ENCODE measurements around the gene DCHS2. TPM values are rescaled to one million over a fixed set of nuclear protein-coding genes. Genes with fewer than 3 reads are reported as not detected.

DCHS2 gene
- total RNA-seq, 2 donors from 2014 or later = 1.2 to 1.5 TPM

DNA sequence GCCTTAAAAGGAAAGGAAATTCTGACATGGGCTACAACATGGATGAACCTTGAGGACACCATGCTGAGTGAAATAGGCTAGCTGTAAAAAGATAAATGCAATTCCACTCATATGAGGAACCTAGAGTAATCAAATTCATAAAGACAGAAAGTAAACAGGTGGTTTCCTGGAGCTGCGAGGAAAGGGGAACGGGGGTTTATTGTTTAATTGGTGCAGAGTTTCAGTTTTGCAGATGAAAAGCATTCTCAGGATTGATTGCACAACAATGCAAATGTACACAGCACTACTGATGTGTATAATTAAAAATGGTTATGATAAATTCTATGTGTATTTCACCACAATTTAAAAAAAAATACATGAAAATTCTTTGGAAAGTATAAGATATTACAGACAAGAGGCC, 34.6 kb upstream of the DCHS2 start:
- no peak overlapping the region for H3K27ac ChIP-seq
- intact Hi-C loops (cut with DNase I) = no loop called here
- H3K4me3 ChIP-seq = no peak overlapping the region
- no peak for DNase-seq
- no peaks in the 10 kb centered on the region for H3K36me3 ChIP-seq
- no peak overlapping the region for H3K9ac ChIP-seq (ENCODE audit: low read depth in 2 of 2, low read length in 2 of 2)
- H3K27me3 ChIP-seq = no peaks in the 10 kb centered on the region
- TF ChIP-seq, protein P1, sequence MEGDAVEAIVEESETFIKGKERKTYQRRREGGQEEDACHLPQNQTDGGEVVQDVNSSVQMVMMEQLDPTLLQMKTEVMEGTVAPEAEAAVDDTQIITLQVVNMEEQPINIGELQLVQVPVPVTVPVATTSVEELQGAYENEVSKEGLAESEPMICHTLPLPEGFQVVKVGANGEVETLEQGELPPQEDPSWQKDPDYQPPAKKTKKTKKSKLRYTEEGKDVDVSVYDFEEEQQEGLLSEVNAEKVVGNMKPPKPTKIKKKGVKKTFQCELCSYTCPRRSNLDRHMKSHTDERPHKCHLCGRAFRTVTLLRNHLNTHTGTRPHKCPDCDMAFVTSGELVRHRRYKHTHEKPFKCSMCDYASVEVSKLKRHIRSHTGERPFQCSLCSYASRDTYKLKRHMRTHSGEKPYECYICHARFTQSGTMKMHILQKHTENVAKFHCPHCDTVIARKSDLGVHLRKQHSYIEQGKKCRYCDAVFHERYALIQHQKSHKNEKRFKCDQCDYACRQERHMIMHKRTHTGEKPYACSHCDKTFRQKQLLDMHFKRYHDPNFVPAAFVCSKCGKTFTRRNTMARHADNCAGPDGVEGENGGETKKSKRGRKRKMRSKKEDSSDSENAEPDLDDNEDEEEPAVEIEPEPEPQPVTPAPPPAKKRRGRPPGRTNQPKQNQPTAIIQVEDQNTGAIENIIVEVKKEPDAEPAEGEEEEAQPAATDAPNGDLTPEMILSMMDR (IDR thresholded peaks at IDR 0.05) = no peak
- no peaks in the 10 kb centered on the region for H3K9me3 ChIP-seq
- H3K4me1 ChIP-seq = no peaks in the 10 kb centered on the region

DNA sequence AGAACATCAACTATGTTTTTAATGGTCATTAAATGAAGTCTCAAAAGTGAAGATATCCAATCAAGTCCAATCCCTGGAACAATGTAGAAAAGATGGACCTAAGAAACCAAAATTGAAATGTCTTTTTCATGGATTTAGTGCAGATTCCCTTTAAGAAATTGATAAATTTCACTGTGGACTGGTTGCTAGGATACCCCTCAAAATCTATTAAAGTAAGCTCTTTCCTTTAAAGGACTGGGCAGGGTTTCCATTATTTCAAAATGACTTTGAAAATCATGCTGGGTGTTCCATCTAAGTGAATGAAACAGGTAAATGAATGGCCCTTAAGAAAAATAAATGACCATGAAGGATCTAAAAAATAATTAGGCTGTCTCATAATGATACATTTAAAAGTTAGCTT, 30.0 kb upstream of the DCHS2 start:
- Histone ChIP-seq H3K27ac (no peak overlapping the region), H3K9me3 (no peaks in the 10 kb centered on the region), H3K27me3 (no peaks in the 10 kb centered on the region), H3K9ac (ENCODE audit: low read depth in 2 of 2, low read length in 2 of 2) (no peak overlapping the region), H3K4me1 (no peaks in the 10 kb centered on the region), H3K4me3 (no peak overlapping the region), H3K36me3 (no peaks in the 10 kb centered on the region)
- DNase-seq = no peak
- TF ChIP-seq, protein P1 (IDR thresholded peaks at IDR 0.05) = no peak
- intact Hi-C loops (cut with DNase I) = no loop called here

DNA sequence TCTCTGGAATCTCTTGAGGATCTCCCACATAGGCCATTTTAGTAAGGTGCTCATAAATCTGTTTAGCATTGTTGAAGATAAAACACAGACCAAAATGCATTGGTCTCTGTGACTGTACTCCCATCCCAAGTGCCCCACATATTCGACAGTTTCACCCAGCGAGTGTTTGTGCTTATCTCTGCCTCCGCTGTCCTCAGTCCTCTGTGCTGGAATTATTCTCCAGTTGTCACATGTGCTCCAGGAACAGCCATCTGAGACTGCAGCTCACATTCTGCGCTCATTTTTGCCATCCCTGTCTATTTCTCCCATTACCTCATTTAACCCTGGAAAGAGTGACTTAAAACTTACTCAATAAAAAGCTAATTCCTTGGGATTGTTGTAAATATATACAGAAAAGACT, 27.6 kb upstream of the DCHS2 start:
- no peaks in the 10 kb centered on the region for H3K9me3 ChIP-seq
- H3K4me1 ChIP-seq = no peaks in the 10 kb centered on the region
- H3K4me3 ChIP-seq = no peak overlapping the region
- H3K27ac ChIP-seq = no peak overlapping the region
- H3K27me3 ChIP-seq = no peaks in the 10 kb centered on the region
- intact Hi-C loops (cut with DNase I) = no loop called here
- TF ChIP-seq, protein P1 (IDR thresholded peaks at IDR 0.05) = no peak
- H3K9ac ChIP-seq (ENCODE audit: low read depth in 2 of 2, low read length in 2 of 2) = no peak overlapping the region
- no peaks in the 10 kb centered on the region for H3K36me3 ChIP-seq
- DNase-seq = no peak

DNA sequence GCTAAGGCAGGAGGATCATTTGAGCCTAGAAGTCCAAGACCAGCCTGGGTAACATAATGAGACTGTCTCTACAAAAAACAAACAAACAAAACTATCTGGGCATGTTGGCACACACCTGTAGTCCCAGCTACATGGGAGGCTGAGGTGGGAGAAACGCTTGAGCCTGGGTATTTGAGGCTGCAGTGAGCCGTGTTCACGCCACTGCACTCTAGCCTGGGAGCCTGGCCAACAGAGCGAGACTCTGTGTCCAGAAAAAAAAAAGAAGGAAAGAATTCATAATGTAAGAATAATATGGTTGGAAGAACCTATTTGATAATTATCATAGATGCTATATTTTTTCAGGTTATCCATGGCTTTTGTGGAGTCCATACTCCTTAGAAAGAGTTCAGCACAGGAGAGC, 26.0 kb upstream of the DCHS2 start:
- TF ChIP-seq, protein P1 (IDR thresholded peaks at IDR 0.05) = no peak
- intact Hi-C loops (cut with DNase I) = no loop called here

DNA sequence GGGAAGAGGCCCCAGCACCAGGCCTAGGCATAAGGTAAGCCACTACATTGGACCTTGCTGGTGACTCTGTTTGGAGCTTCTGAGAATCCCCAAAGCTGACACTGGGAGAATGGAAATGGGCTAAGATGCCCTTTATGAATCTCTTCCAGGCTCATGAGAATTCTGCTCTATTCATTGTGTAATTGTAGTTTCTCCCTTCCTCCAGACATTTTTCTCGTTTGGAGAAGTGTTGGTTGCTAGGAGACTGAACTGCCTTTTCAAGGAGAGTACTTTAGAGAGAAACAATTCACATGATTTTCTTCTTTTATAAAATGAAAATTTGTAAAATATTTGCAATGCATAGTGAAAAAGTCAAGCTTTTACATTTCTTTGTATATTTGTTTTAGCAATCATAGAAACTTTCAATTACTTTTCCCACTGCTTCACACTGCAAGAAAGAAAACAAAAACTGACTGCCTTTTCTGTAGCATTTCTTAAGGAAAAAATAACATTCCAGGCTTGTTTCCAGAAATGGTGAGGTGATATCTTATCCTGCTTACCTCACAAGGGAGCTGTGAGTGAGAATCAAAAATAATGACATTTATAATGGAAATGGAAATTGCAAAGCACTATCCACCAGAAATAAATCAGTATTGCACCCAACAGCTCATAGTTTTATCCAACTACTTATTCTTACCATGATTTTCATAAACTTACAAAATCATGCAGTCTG, 24.9 kb upstream of the DCHS2 start:
- Histone ChIP-seq H3K4me1 (no peaks in the 10 kb centered on the region), H3K27ac (no peak overlapping the region), H3K9ac (ENCODE audit: low read depth in 2 of 2, low read length in 2 of 2) (no peak overlapping the region), H3K36me3 (no peaks in the 10 kb centered on the region), H3K4me3 (no peak overlapping the region), H3K9me3 (no peaks in the 10 kb centered on the region), H3K27me3 (no peaks in the 10 kb centered on the region)
- intact Hi-C loops (cut with DNase I) = no loop called here
- no peak for DNase-seq
- TF ChIP-seq, protein P1 (IDR thresholded peaks at IDR 0.05) = no peak

More for the DNA sequence above, 26.0 kb upstream of the DCHS2 start:
- no peaks in the 10 kb centered on the region for H3K9me3 ChIP-seq
- no peak overlapping the region for H3K9ac ChIP-seq (ENCODE audit: low read depth in 2 of 2, low read length in 2 of 2)
- no peaks in the 10 kb centered on the region for H3K4me1 ChIP-seq
- H3K36me3 ChIP-seq = no peaks in the 10 kb centered on the region
- H3K27me3 ChIP-seq = no peaks in the 10 kb centered on the region
- H3K27ac ChIP-seq = no peak overlapping the region
- H3K4me3 ChIP-seq = no peak overlapping the region
- DNase-seq = no peak
